Stimulated activated CD8-positive, alpha-beta memory T cell treated with anti-CD3 and anti-CD28 coated beads, Interleukin-4, amount 100 ng/mL, for 1 hour (primary cell): ENCODE measurements around the gene MED10.

Experiments used
- DNase-seq, 2 donors: peaks; one replicate each; pipeline ENCODE4 v3.0.0-alpha.2; 2020; ENCODE audit warnings: low read depth in 2 of 2, low spot score in 1 of 2

Gene MED10

GRCh38 chr5:6353602-6354302 lies 24.6 kb downstream of the MED10 start:
- DNase-seq = no peak

GRCh38 chr5:6350277-6351090 lies 27.9 kb downstream of the MED10 start:
- no peak for DNase-seq

GRCh38 chr5:6349387-6349786 lies 29.0 kb downstream of the MED10 start:
- no peak for DNase-seq

- DNase-seq = no peak
These were observed 29.8 kb downstream of the MED10 start for GRCh38 chr5:6348476-6349000.

DNA sequence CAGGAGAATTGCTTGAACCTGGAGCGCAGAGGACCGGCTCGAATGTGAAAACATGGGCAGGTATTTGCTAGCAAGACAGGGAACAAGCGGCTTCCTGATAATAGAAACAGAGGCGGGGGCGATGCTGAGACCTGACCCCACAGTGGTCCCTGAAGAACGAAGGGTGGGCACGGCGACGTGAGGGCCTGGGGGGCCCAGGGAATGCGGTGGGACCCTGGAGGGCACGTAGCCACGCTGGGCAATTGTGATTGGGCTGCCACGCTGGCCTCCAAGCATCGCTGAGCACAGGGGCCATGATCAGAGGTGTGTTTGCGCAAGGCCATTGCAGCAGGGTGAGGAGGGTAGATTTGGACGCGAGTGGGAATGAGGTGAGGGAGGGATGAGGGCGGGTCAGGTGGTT lies 30.7 kb downstream of the MED10 start:
- no peak for DNase-seq

- no peak for DNase-seq
These were observed 31.2 kb downstream of the MED10 start for GRCh38 chr5:6347165-6347564.

GRCh38 chr5:6344593-6344989 lies 33.8 kb downstream of the MED10 start:
- no peak for DNase-seq

DNA sequence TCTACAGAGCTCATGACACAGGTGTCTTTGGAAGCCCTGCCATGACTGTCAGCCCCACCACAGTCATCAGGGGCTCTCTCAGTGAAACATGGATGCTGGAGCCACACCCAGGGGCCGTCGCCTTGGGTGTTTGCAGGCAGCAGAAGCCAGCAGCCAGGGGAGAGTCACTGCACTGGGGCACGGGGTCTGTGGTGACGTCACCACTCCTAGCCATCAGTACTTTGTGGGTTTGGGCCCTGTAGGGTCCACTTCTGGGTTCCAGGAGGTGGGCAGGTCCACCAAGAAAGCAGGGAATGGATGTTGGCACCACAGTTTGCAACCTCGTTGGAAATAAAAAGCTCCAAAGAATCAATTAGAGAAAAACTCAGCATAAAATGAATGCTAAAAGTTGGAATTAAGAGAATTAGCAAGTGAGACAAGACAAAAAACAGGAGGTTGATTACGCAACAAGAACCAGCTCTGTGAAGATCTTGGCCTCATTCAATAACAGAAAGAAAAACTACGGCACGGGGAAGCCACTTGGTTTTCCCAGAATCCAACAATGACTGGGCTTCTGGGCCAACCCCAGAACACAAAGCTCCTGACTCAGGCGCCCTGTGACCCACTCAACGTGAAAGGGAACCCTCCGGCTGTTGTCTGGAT lies 34.3 kb downstream of the MED10 start:
- no peak for DNase-seq

GRCh38 chr5:6342689-6343315 lies 35.5 kb downstream of the MED10 start:
- DNase-seq = no peak

DNA sequence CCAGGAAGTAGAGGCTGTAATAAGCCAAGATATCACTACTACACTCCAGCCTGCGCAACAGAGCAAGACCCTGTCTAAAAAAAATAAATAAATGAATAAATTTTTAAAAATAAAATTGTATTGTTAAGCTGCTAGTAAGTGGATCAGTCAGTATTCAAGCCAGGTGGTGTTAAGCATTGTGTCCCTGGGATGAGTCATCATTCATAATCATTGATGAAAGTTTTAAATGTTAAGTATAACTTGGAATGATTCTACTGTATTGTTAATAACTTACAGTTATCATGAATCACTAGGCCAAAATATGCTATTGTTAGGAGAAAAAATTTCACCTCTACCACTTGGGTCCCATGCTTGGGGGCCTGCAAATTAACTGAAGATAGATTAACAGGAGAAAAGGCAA lies 38.2 kb downstream of the MED10 start:
- no peak for DNase-seq

- DNase-seq = no peak
These were observed 39.5 kb downstream of the MED10 start for GRCh38 chr5:6338871-6339270.

GRCh38 chr5:6338135-6338534 lies 40.2 kb downstream of the MED10 start:
- DNase-seq = no peak

- no peak for DNase-seq
These were observed 45.0 kb downstream of the MED10 start for GRCh38 chr5:6333182-6333905.

- DNase-seq = no peak
These were observed 50.2 kb downstream of the MED10 start for GRCh38 chr5:6328173-6328572.

- DNase-seq = no peak
These were observed 51.6 kb downstream of the MED10 start for GRCh38 chr5:6326776-6327175.

DNA sequence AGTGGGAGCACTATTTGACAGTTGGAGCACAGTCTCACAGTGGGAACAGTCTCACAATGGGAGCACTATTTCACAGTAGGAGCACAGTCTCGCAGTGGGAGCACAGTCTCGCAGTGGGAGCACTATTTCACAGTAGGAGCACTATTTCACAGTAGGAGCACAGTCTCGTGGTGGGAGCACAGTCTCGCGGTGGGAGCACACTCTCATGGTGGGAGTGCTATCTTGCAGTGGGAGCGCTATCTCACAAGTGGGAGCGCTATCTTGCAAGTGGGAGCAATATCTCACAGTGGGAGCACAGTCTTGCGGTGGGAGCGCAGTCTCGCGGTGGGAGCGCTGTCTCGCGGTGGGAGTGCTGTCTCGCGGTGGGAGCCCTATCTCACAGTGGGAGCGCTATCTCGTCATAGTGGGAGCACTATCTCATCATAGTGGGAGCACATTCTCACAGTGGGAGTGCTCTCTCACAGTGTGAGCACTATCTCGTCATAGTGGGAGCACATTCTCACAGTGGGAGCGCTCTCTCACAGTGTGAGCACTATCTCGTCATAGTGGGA lies 56.1 kb downstream of the MED10 start:
- DNase-seq = no peak
